ENCODE measurements around the gene OR14A16.

Gene OR14A16

DNA sequence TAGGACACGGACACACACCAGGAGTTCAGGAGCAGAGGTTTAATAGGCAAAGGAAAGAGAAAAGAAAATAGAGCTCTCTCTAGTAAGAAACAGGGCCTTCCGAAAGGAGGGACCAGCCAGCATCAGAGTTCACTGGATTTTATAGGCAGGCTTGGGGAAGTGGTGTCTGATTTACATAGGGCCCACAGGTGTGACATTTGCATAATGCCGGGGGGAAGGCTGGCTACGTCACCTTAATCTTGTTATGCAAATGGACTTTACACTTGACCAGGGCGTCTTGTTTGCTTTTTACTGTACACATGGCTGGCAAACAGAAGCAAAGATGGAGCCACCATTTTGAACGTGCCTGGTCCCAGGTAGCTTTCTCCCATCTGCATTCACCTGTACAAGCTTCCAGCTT is at the start of gene OR14A16:
TSS of gene OR14A16 (minus strand) at position 97 of the 400 bp plus-strand sequence. CDS start 8,390 bp downstream, outside the sequence.
- no peak within 1 kb of the TSS for H3K4me3 ChIP-seq (ENCODE audit: control insufficient read depth, low read depth, low read length)
- no peak for TF ChIP-seq CTCF (IDR thresholded peaks at IDR 0.05; ENCODE audit: control insufficient read depth, insufficient read depth, low read depth, low read length, missing control alignments)
- no peak for DNase-seq (ENCODE audit: low read depth)

- H3K4me3 ChIP-seq (ENCODE audit: control insufficient read depth, low read depth, low read length): no peak overlapping the region
- TF ChIP-seq CTCF (IDR thresholded peaks at IDR 0.05; ENCODE audit: control insufficient read depth, insufficient read depth, low read depth, low read length, missing control alignments): no peak
- no peak for DNase-seq (ENCODE audit: low read depth)
These were observed 41.5 kb upstream of the OR14A16 start for GRCh38 chr1:247865416-247865815.

DNA sequence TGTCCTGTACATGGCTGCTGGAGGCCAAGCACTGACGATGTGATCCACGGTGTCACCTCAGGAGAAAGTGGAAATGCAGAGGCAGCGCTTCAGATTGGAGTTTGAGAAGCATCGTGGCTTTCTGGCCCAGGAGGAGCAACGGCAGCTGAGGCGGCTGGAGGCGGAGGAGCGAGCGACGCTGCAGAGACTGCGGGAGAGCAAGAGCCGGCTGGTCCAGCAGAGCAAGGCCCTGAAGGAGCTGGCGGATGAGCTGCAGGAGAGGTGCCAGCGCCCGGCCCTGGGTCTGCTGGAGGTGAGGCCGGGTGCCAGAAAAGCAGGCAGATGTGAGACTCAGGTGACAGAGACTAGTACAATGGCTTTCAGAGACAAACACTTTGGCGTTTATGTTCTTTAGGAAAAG is 40.7 kb upstream of the OR14A16 start:
- no peak overlapping the region for H3K4me3 ChIP-seq (ENCODE audit: control insufficient read depth, low read depth, low read length)
- DNase-seq (ENCODE audit: low read depth): no peak
- no peak for TF ChIP-seq CTCF (IDR thresholded peaks at IDR 0.05; ENCODE audit: control insufficient read depth, insufficient read depth, low read depth, low read length, missing control alignments)

DNA sequence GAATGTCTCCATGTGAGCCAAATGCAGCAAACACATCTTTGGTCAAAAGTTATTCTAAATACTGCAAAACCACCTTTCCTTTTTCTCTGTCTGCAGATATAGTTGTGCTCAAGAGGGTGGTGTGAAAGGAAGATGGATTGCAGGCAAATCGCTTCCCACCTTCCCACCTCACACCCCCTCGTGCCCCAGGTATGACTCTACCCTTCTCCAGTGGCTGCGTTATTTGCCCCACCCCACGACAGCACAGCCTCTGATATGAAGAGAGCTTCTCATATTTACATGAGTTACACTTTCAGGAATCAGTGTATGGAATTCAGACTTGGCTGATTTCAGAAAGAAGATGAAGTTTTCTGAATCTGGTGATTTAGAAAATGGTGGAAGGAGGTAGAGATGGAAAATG is 38.8 kb upstream of the OR14A16 start:
- H3K4me3 ChIP-seq (ENCODE audit: control insufficient read depth, low read depth, low read length): no peak overlapping the region
- DNase-seq (ENCODE audit: low read depth): no peak
- no peak for TF ChIP-seq CTCF (IDR thresholded peaks at IDR 0.05; ENCODE audit: control insufficient read depth, insufficient read depth, low read depth, low read length, missing control alignments)

DNA sequence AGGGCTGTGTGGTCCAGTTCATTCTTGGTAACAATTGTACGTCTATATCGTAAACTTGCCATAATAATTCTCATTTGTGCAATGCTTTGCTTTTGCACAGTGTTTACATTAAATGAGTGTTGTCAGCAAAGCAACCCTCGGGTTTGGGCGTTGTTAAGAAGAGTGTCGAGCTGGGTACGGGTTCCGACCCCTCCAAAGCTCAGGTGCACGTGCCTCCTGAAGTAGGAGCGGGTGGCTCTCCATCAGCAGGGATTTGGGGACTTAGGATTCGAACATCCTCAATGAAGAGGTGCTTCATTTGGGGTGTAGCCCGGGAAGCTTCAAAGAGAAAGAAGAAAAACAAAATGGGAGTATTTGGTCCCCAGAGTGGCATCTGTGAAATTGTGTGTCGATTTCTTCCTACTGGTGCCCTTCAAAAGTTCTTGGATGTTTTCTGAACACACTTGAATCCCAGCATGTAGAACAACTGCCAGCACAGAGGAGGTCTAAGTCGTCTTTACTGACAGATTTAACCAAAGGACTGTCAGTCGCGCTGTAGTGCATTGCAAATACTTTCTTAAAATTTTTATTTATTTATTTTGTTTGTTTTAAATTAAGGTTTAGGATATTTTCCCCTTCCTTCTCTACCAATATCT is 34.2 kb upstream of the OR14A16 start:
- no peak overlapping the region for H3K4me3 ChIP-seq (ENCODE audit: control insufficient read depth, low read depth, low read length)
- no peak for TF ChIP-seq CTCF (IDR thresholded peaks at IDR 0.05; ENCODE audit: control insufficient read depth, insufficient read depth, low read depth, low read length, missing control alignments)
- no peak for DNase-seq (ENCODE audit: low read depth)

DNA sequence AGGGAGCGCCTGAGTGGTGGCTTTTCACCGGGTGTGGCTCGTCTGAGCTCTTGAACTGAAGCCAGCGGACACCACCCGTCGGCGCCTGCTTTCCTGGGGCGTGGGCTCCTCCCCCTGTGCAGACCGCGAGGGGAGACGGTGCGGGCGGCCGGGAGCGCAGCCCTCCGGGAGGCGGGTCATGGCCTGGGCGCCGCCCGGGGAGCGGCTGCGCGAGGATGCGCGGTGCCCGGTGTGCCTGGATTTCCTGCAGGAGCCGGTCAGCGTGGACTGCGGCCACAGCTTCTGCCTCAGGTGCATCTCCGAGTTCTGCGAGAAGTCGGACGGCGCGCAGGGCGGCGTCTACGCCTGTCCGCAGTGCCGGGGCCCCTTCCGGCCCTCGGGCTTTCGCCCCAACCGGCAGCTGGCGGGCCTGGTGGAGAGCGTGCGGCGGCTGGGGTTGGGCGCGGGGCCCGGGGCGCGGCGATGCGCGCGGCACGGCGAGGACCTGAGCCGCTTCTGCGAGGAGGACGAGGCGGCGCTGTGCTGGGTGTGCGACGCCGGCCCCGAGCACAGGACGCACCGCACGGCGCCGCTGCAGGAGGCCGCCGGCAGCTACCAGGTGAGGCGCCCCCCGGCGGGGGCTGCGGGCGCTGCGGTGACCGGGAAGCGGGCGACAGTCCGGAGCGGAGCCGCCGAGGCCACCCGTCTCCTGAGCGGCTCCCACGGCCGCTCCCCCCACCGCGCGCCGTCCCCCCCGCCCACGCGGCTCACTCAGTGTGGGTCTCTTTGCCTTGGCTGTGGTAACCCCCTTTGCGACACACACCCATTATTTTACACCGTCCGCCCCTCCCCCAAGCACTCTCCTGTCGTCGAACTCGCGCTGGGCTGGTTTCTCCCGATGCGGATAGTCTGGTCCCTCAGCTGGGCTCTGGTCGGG is 33.4 kb upstream of the OR14A16 start, which contains the start of gene TRIM58:
TSS of gene TRIM58 (plus strand) at position 119 of the 916 bp plus-strand sequence. CDS start at position 179, 60 bp downstream.
- no peak for TF ChIP-seq CTCF (IDR thresholded peaks at IDR 0.05; ENCODE audit: control insufficient read depth, insufficient read depth, low read depth, low read length, missing control alignments)
- no peak for DNase-seq (ENCODE audit: low read depth)
- no peak within 1 kb of the TSS for H3K4me3 ChIP-seq (ENCODE audit: control insufficient read depth, low read depth, low read length)

Measured in AG09309 (cell line).